ENCODE measurements around the gene EVL.

EVL gene

DNA sequence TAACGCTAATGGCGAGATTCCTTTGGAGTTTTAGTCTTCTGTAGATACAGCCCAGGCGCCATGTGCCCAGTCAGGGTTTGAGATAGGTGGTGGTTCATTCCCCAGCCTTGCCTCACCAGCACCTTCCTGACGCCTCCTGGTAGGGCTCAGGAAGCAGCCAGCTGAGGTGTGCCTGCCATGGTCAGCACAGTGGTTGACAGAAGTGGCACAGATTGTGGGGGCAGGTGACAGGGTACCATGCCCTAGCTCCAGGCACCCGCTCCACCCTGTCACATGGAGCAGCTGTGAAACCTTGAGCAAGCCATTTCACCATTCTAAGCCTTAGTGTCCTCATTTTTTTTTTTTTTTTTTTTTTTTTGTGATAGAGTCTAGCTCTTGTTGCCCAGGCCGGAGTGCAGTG, 45.6 kb downstream of the EVL start:
- DNase-seq (ENCODE audit: low read depth), result no peak

DNA sequence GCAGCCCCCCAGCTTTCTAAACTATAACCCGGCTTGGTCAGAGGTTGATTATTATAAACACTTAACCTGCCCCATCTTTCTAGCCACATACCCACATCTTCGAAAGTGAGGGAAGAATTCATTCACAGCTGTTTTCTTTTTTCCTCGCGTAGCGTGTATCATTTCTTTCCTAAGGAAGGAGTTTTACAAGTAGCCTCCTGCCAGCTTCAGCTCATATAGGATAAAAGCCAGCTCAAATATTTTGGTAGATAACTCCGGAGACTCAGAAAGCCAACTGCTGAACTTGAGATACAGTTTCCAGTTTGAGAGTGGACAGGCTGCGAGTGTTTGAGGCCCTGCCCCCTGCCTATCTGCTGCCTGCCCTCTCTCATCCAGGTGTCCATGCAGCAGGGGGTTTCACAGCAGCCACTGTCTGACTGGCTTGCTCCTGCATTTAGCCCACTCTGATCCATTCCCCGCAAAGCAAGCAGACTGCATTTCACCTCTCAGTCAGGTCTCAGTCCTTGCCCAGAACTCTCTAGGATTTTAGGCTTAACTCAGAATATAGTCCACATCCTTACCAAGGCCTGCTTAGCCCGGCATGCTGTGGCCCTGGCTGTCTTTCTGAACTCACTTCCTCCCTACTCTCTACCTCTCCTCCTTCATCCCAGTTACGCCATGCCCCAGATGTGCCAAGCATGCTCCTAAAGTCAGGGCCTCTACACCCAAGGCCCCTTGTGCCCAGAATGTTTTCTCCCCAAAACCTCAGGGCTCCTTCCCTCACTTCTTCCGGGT, 46.9 kb downstream of the EVL start:
- DNase-seq (ENCODE audit: low read depth), result no peak

DNA sequence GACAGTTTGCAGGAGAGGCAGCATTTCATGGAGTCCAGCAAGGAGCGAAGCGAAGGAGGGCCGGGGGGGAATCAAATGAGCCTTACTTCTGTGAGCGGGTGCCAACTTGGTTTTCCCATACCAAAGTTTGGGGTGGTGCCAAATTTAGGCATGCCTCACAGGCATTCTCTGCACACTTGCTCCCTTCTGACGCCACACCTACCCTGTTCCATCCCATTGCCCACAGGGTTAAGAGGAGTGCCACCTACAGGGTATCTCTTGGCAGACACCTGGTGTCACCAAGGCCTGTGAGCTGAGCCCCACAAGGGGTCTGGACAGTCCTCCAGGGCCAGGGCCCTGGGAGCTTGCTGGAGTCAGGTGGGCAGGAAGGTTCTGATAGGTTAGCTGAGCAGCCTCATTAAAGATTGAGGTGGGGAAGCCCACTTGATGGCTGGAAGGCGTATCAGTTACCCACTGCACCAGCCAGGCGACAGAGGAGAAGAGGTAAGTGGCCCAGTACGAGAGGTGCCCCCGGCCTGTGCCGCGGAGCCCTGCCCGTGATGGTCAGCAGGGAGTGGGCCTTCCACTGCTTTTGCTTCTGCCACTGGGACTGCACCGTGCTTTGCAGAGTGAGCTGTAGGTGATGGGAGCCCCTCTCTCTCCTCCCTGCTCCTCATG, 49.0 kb downstream of the EVL start:
- no peak for DNase-seq (ENCODE audit: low read depth)

DNA sequence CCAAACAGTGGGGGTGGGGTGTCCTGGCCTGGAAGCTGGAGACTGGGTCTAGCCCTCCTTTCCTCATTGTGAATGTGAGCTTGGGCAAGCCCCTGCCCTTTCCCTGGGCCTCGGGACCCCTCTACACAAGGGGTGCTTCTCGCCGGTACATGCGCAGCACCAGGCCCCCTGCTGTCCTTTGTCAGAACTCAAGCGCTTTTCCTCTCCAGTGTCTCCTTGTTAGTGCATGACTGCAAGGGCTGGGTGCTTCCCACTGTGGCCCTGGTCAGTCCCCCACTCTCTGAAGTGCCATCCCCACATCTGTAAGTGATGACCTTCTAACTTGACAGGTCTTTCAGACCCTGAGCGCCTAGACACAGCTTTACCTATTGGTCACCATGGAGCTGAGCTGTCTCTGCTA, 50.0 kb downstream of the EVL start:
- no peak for DNase-seq (ENCODE audit: low read depth)

DNA sequence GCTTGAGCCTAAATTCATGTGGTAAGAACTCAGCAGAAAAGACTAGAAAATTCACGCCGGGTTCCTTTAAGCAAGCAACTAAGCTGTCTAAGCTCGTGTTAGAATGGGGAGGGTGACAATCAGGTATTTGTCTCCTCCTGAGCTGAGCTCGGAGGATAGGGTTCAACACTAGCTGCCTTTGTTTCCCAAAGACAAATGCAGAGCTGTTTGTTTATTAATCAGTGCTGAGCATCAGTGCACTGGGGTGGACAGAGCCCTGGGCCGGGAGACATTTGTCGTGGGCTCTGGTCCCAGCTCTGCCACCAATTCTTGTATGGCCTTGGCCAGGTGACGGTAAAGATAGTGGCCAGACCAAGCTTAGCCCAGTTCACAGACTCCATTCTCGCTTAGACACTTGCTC, 50.5 kb downstream of the EVL start:
- no peak for DNase-seq (ENCODE audit: low read depth)

DNA sequence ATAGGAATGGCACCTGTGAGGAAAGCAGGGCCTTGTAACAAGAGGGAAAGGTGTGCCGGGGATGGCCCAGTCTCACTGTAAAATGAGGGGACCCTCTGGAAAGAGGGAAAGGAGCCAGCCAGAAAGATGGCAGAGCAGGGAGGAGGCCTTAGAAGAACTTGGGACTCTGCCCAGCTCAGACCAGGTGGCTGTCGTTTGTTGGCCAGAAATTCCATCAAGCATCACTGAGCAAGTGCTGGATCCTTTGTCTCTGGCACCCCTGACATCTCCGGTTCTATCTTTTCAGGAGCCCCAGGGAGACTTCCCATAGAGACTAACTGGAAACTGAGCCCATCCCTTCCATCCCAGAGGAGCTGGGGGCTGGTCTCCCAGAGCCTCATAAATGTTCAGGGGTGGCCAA, 50.9 kb downstream of the EVL start:
- no peak for DNase-seq (ENCODE audit: low read depth)

DNA sequence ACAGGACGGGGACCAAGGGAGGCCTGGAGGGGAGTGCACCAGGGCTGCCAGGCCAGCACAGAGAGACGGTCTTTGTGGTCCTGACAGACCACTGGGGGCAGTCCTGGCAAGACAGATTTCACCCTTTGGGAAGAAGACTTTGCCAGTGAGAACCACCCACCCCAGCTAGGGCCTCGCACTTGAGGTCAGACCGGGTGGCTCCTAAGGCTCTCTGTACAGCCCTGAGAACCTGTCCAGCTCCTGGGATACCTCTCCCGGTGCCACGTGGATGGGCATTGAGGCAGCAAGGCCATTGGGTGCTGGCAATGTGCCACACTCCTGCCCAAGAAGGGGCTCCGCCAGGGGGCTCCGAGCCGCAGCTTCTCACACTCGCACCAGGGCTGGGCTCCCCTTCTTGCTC, 51.8 kb downstream of the EVL start:
- DNase-seq (ENCODE audit: low read depth), result no peak

DNA sequence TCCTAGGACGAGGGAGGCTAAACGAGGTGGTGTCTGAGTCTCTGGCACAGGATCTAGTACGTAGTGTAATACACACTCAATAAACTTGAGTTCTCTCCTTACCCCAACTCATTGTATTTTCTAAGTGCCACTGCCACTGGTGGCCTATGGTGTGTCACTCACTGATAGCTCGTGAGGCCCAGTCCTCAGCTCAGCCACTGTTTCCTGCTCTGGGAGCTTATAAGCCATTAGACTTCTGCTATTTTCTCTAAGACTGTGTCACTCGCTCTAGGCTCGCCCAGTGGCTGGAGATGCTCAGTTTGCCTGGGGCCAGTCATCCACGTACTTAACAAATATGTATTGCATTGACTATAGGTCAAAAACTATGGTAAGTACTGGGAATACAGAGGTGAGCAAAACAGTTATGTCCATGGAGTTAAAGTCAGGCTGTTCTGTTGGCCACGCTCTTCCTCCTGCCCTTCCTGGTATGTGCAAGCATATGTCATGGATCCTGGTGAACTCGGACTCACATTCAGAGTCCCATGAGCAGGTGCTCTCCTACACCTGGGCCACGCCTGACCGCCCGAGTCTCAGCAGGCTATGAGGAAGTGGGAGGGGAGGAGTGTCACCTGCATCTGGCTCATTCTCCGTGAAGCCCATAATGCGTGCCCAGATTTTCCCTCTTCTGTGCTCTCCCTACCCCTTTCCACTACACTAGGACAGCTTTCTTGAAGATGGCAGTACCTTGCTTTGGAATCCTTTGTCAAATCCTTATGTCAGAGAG, 52.6 kb downstream of the EVL start:
- no peak for DNase-seq (ENCODE audit: low read depth)

DNA sequence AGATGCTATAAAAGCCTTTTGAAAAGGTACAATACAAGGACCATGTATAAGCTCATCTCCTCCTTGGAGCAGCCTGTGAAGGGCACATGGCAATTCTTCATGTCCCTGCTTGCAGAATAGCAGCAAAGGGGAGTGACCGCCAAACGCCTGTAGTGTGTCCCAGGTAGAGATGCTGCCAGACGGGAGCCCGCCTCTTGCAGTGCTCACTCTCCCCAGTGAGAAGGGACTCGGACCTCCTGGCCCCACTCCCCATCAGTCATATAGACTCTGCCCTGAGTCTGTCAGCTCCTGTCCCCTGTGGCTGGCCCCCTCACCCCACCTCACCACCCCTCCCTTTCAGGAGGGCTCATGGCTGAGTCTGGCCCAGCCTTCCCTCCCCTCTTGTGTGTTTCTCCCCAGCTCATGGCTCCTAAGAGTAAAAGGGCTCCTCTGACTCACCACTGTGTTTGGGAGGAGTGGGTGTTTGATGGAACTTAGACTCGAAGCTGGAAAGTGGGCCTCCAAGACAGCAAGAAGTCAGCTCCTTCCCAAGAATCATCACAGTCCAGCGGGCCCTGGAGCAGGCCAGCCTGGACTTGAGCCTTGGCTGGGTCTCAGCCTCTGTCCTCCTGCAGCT, 53.3 kb downstream of the EVL start:
- no peak for DNase-seq (ENCODE audit: low read depth)

DNA sequence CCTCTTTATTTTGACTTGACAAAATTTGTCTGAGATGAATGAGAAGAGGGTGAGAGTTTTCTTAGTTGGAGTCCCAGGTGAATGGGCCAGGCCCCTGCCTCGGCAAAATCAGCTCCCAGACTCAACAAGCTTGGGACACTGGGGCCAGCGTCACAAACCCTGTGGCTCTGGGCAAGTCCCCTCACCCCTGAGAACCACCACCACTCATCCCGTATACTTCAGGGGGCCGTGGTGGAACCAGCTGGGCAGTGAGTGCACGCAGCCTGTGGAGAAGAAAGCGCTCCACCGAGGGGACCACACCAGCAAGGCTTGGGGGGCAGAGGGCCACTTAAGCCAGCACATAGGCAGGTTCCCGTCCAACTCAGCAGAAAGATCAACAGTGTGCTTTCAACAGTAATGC, 54.0 kb downstream of the EVL start:
- DNase-seq (ENCODE audit: low read depth), result no peak

DNA sequence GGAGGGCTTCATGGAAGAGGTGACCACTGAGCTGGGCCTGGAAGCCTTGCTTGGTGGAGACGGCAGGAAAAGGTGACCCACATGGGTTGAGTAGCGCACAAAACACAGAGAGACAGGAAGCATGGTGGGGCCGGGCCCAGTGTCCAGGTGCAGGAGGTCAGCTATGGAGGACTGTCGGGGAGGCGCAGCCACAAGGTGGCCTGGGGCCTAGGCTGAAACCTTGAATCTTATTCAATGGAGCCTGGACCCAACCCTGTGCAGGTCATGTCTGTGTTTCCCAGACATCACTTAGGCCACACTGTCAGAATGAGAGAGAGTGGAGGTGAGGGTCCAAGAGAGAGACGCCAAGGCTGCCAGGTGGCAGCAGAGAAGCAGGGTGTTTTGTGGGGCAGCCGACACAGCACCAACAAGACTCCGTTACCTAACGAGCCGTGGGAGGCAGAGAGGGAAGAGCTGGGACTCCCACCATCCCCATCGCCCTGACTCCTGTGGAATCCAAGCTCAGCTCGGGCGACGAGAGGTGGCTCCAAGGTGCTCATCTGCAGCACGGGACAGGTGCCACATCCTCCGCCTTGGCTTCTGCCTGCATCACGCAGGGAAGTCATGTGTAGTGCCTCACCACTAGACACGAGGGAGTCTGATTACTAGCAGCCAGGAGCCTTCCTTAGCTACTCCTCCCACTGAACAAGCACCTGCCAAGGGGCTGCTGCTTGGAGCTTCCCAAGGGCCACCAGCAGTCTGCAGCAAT, 55.5 kb downstream of the EVL start:
- DNase-seq (ENCODE audit: low read depth), result no peak

DNA sequence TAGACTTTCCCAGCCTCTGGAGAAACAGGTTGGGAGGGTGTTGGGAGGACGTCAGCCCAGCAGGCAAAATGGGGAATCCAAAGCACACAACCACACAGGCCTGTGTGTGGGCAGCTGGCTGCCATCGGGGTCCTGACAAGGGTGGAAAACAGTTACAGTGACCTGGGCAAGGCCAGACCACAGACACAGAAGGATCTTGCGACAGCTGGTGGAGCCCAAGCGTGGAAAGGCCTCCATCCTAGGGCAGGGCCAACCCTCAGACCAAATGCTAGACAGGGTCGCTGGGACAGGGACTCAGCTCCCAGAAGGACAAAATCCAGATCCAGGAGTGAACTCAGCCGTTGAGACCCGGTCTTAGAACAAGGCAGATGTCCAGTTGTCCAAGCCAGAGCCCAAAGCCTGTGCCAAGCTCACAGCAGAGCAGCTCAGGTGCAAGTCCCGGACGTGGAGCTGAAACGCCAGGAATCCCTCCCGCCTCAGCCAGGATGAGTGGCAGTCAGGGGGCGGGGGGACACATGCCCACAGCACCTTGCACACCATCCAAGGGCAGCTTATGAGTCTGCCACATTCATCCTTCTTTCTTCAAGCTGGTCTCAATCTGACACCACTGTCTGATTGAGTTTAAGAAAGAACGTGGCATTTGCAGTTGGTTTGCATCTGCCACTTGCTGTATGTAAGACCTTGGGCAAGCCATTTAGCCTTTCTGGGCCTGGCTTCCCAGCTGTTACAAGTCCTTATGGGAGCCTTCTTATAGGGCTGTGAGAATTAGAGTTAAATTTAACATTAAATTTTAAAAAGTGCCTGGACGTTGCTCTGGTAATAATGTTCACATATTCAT, 56.6 kb downstream of the EVL start:
- DNase-seq (ENCODE audit: low read depth), result no peak

DNA sequence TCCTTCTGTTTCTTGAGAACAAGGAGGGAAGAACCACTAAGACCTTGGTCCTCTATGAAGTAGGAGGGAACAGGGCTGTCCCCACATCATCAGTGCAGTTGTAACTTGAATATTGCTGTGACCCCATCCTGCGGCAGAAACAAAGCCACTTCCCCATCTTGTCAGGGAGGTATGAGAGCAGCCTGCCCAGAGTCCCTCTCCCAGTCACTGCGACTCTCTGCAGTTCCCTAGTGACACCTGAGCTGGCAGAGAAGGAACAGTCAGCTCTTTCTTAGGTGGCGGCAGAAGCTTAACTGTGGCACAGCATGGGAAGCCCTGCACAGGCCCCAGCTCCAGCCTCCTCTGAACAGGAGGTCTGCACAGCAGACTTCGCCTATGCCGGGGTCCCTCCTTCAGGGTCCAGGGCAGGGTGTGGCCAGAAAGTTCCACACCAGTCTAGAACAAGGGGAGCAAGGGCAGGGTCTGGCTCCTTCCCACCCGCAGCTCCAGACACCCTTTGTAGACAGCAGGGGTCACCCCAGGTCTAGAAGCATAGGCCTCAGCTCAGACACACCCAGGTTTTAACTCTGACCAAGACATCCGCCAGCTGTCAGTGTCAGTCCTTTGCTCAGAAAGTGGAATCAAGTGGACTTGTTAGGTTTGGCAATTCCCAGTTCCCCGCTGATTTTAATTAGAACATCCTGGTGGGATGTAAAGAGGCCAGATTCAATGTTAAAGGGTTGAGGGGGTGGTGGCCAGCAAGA, 57.4 kb downstream of the EVL start:
- no peak for DNase-seq (ENCODE audit: low read depth)

DNA sequence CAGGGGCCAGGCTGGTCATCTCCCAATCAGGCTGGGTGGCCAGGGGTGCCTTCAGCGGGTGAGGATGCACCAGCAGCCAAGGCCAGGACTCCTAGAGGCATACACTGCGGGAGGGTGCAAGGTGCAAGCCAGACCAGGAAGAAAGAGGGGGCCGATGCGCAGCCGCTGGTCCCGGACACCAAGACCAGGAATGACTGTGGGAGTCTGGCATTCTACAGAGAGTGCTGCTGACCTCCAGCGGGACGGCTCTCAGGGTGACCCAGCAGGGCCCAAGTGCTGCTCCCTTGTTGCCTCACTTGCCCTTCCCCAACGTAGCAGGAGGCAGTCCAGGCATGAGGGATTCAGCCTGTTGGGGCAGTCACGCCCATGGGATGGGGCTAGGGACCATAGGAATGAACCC, 58.4 kb downstream of the EVL start:
- no peak for DNase-seq (ENCODE audit: low read depth)

DNA sequence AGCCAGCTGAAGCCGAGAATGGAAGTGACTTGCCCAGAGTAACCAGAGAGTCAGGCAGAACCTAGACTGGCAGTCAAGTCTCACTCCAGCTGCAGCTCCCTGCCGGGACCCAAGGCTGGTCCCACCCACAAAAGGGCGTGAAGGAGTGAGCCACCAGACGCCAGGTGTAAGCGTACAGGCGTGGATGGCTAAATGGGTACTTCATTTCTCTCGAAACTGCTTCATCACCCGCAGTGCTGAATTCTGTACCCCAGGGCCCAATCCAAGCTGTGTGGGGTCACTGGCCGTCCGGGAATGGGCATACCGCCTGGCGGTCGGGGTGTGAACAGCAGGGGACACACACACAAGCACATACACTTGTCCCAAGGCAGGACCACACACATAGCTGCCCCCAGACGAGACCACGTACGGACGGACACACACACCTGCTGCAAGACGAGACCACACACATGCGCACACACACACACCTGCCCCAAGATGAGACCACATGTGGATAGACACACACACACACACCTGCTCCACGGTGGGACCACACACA, 59.4 kb downstream of the EVL start:
- DNase-seq (ENCODE audit: low read depth), result no peak

DNA sequence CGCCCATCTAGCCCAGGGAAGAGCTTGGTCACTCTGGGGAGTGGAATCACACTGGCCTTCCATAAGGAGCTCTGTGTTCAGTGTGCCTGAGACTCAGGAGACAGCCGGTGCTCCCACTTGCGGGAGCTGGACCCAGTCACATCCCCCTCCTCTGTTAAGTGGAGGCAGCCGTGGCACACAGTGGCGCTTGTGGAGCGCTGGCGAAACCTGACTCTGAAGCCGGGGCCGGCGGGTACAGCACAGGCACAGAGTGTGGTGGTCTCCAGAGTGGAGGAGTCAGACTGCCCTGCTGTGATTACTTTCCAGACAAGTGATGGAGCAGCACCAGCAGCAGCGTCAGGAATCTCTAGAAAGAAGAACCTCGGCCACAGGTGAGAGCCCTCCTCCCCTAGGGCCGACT, 61.2 kb downstream of the EVL start:
- no peak for DNase-seq (ENCODE audit: low read depth)

DNA sequence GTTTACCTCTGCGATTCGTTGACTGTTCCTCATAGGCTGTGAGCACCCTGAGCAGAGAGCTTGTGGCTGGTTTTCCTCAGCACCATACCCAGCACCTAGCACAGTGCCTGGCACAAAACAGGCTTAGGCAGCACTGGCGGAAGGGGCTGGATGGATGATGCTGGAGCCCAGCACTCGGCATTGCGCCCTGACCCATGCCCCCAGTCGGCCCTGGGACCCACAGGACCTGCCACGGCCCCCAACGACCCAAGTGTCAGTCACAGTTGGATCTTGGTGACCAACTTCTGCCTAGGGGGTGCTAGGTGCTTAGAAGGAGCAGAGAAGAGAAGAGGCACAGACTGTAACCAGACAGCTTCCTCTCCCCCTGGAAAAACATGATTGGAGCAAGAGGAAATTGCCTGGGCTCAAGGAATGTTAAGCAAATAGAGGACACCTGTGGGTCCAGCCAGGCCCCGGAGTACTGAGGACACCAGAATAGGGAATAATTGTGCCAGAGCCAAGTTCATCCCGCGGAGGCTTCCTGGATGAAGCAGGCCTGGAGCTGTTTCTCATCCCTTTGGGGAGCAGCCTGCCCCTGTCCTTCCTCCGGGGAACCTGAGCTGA, 62.7 kb downstream of the EVL start:
- no peak for DNase-seq (ENCODE audit: low read depth)

DNA sequence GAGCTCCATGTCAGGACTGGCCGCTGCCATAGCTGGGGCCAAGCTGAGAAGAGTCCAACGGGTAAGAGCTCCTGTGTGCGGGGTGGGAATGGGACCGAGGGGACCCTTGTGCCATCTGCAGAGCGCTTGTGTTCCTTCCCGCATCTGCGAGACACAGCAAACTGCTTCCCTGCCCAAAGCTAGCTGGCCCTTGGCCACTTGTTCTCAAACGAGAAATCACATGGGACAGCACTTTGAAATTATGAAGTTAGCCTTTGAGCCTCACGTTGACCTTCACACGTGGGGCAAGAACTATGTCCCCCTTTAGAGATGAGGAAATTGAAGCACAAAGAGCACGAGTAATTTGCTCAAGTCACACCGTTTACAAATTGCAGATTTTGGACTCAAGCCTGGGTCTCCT, 63.5 kb downstream of the EVL start:
- no peak for DNase-seq (ENCODE audit: low read depth)

DNA sequence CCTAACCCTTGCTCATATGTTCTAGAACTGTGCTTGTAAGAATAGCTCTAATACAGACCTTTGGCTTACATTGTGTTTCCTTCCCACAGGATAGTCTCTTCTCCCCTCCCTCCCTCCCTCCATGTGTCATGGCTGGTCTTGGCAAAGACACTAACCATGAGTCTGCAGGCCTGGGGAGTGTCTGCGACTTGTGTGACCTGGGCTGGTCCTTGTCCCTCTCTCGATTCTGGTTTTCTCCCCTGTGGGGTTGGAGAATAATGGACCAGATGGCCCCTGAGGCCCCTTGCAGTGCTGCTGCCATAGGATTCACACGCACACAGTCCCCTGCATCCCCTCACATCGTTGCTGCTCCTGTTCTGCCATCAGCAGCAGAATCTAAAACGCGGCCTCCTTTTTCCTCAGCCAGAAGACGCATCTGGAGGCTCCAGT, 64.0 kb downstream of the EVL start:
- DNase-seq (ENCODE audit: low read depth), result peak; percentile 67

DNA sequence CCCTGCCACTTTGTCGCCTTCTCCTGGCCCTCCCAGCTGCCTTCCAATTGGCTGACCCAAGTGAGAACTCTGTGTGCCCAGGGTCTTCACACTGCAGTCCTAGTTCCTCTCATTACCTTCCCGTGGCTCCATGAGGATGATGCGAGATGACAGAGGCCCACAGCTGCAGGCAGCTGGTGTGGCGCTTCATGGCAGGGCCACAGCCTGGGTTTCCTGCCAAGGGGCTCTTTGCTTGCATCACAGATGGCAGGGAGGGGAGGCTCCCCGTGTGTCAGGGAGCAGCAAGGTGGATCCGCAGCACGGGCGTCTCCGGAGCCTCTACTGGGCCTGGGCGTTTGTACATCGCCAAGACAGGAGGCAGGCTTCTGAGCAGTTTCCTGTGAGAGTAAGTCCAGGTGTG, 65.3 kb downstream of the EVL start:
- DNase-seq (ENCODE audit: low read depth), result no peak

Data from stromal cell of bone marrow (primary cell).